NK-92 (cell line): Measurements from ENCODE around the gene PTCRA.
"Not testable (repeated sequence)": the region's sequence is repeated elsewhere in the genome, so short reads cannot be mapped to it uniquely, and the experiment has no call there.

ENCODE experiments used
- DNase-seq: peaks from one replicate; lab custom pipeline; 2025; ENCODE audit not compliant: unreplicated experiment; lab: John Stamatoyannopoulos, UW

The PTCRA gene

GRCh38 chr6:42939810-42940167 lies 23.9 kb downstream of the PTCRA start:
- no peak for DNase-seq

- DNase-seq, result no peak
Observed at GRCh38 chr6:42940493-42941045, 24.7 kb downstream of the PTCRA start.

- DNase-seq, result not testable (repeated sequence)
Observed at GRCh38 chr6:42941356-42941755, 25.5 kb downstream of the PTCRA start.

GRCh38 chr6:42942444-42942843 lies 26.6 kb downstream of the PTCRA start:
- no peak for DNase-seq

GRCh38 chr6:42947950-42948349 lies 32.1 kb downstream of the PTCRA start:
- DNase-seq, result no peak

- DNase-seq, result no peak
Observed at GRCh38 chr6:42952389-42952788, 36.5 kb downstream of the PTCRA start.

- DNase-seq, result not testable (repeated sequence)
Observed at GRCh38 chr6:42954405-42954804, 38.6 kb downstream of the PTCRA start.

GRCh38 chr6:42958125-42958524 lies 42.3 kb downstream of the PTCRA start:
- DNase-seq, result no peak

GRCh38 chr6:42959917-42960242 lies 44.0 kb downstream of the PTCRA start:
- DNase-seq, result no peak

- no peak for DNase-seq
Observed at GRCh38 chr6:42960243-42961019, 44.6 kb downstream of the PTCRA start, which contains the start of gene GNMT. GNMT (plus strand) TSS chr6:42960754; CDS start chr6:42960768, 14 bp downstream.

- DNase-seq, result no peak
Observed at GRCh38 chr6:42961020-42961470, 45.2 kb downstream of the PTCRA start.

GRCh38 chr6:42962096-42962495 lies 46.2 kb downstream of the PTCRA start:
- DNase-seq, result no peak

- DNase-seq, result no peak
Observed at GRCh38 chr6:42962502-42963178, 46.8 kb downstream of the PTCRA start.

GRCh38 chr6:42963179-42963854 lies 47.5 kb downstream of the PTCRA start:
- DNase-seq, result no peak

- no peak for DNase-seq
Observed at GRCh38 chr6:42963855-42964605, 48.2 kb downstream of the PTCRA start.

- DNase-seq, result no peak
Observed at GRCh38 chr6:42966571-42966970, 50.7 kb downstream of the PTCRA start.

GRCh38 chr6:42967228-42967627 lies 51.4 kb downstream of the PTCRA start:
- no peak for DNase-seq

GRCh38 chr6:42968126-42968701 lies 52.4 kb downstream of the PTCRA start:
- DNase-seq, result no peak

- DNase-seq, result no peak
Observed at GRCh38 chr6:42968783-42969182, 52.9 kb downstream of the PTCRA start.

GRCh38 chr6:42969431-42969830 lies 53.6 kb downstream of the PTCRA start:
- no peak for DNase-seq

- no peak for DNase-seq
Observed at GRCh38 chr6:42969934-42970333, 54.1 kb downstream of the PTCRA start.
